Subcutaneous abdominal adipose tissue (tissue), 5 donors: ENCODE data around the gene ARHGAP29.

Experiments
- H3K27ac ChIP-seq: one replicate; pipeline ENCODE4 v1.7.0; 2013; ENCODE audit warnings: low read depth, mild to moderate bottlenecking, inconsistent platforms, low read length, moderate library complexity
- H3K27me3 ChIP-seq, 5 donors: one replicate each; pipeline ENCODE4 v1.7.0; 2013; ENCODE audit warnings: low read length in 5 of 5, inconsistent platforms in 1 of 5; ENCODE audit not compliant: control insufficient read depth in 5 of 5, insufficient read depth in 4 of 5
- H3K36me3 ChIP-seq, 5 donors: one replicate each; pipeline ENCODE4 v1.7.0; 2013; ENCODE audit warnings: low read length in 5 of 5; ENCODE audit not compliant: control insufficient read depth in 5 of 5, insufficient read depth in 5 of 5
- H3K4me1 ChIP-seq, 5 donors: one replicate each; pipeline ENCODE4 v1.7.0; 2013; ENCODE audit warnings: low read length in 5 of 5, mild to moderate bottlenecking in 3 of 5, moderate library complexity in 1 of 5; ENCODE audit not compliant: control insufficient read depth in 5 of 5, insufficient read depth in 5 of 5
- H3K4me3 ChIP-seq, 5 donors: one replicate each; pipeline ENCODE4 v1.7.0; 2013; ENCODE audit warnings: low read length in 5 of 5, low read depth in 1 of 5
- H3K9ac ChIP-seq, 5 donors: one replicate each; pipeline ENCODE4 v1.7.0; 2013; ENCODE audit warnings: low read length in 5 of 5, mild to moderate bottlenecking in 4 of 5, moderate library complexity in 3 of 5
- H3K9me3 ChIP-seq, 5 donors: one replicate each; pipeline ENCODE4 v1.7.0; 2013; ENCODE audit warnings: low read length in 5 of 5; ENCODE audit not compliant: control insufficient read depth in 5 of 5
- donor health status: healthy.
- donor health status: healthy.
- donor health status: healthy.
- donor health status: healthy.
- donor health status: healthy.

Gene ARHGAP29

DNA sequence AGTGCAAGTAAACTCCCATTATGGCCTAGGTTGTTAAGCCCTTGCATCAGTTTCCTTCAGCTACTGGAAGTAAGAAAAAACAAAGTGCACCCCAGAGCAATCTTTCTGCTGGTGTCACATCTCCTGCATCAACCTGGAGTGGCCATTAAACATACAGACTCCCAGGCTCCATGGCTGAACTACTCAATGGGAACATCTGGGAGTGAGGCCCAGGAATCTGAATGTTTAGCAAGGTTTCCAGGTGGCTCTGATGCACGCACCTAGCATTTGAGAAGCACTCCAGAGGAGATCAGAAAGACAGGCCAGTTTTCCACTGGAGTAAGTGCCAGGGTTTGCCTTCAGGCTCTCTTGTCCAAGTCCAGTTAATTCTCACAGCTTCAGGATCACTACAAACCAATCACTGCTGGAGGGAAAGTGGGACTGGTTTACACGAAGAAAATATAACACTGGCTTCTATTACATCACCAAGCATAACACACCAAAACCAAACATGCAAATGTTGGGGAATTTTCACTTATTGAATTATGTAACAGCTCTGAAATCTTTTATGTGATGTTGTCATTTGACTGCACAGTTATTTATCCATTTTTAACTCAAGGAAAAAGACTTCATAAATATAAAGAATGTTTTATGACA lies 94.1 kb downstream of the ARHGAP29 start:
- H3K27me3 ChIP-seq, result no peaks in the 10 kb centered on the region
- no peaks in the 10 kb centered on the region for H3K36me3 ChIP-seq
- H3K4me3 ChIP-seq, result no peak overlapping the region
- no peaks in the 10 kb centered on the region for H3K9me3 ChIP-seq
- no peak overlapping the region for H3K9ac ChIP-seq
- H3K27ac ChIP-seq, result no peak overlapping the region
- peaks cover 0 to 10% (median 0%) of the 10 kb centered on the region in 5 donors for H3K4me1 ChIP-seq

DNA sequence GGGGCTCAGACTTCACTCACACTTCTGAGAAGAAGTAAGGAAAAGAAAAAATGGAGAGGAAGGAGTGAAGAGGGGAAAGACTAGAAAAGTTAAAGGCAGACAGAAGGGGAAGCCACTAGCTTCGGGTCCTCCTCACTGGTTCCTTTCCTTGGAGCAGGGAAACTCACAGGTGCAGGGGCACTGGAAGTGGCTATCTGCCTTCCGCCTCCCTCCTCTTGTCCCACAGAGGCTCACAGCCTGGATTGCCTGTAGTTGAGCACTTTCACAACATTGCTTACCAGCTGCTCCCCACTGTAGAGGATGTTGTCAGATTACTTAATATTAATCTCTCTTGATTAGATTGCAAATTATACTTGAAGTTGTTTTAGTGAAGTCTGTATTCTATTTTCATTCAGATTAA lies 94.8 kb downstream of the ARHGAP29 start:
- H3K4me1 ChIP-seq, result peaks cover 0 to 10% (median 0%) of the 10 kb centered on the region in 5 donors
- no peaks in the 10 kb centered on the region for H3K36me3 ChIP-seq
- H3K27me3 ChIP-seq, result no peaks in the 10 kb centered on the region
- no peak overlapping the region for H3K4me3 ChIP-seq
- H3K9ac ChIP-seq, result no peak overlapping the region
- H3K27ac ChIP-seq, result no peak overlapping the region
- H3K9me3 ChIP-seq, result no peaks in the 10 kb centered on the region

DNA sequence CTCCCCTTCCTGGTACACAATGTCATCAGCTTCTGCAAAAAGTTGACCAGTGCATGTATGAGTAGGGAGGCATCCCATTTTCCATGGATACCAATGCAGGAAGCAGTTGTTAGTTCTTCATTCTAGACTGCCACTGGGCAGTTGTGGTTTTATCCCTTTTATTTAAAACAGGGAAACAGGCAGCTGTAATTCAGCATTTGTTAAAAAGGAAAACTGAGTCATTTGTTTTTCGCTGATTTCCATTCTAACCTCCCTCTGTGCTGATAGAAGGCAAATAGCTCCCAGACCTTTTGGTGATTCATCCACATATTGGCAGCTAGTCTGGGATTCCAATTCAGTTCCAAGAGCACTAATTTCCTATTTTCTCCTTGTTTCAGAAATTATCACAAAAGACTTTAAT lies 95.4 kb downstream of the ARHGAP29 start:
- Histone ChIP-seq H3K36me3 (no peaks in the 10 kb centered on the region), H3K4me3 (no peak overlapping the region), H3K4me1 (peaks cover 0 to 10% (median 0%) of the 10 kb centered on the region in 5 donors), H3K27me3 (no peaks in the 10 kb centered on the region), H3K9ac (no peak overlapping the region), H3K9me3 (no peaks in the 10 kb centered on the region), H3K27ac (no peak overlapping the region)

- no peak overlapping the region for H3K9ac ChIP-seq
- H3K36me3 ChIP-seq, result no peaks in the 10 kb centered on the region
- no peak overlapping the region for H3K4me3 ChIP-seq
- H3K27me3 ChIP-seq, result no peaks in the 10 kb centered on the region
- H3K27ac ChIP-seq, result no peak overlapping the region
- H3K4me1 ChIP-seq, result no peaks in the 10 kb centered on the region
- H3K9me3 ChIP-seq, result no peaks in the 10 kb centered on the region
Measured at GRCh38 chr1:94132111-94132510, 105.3 kb downstream of the ARHGAP29 start.

- Histone ChIP-seq H3K4me1 (peaks cover 0 to 6% (median 3%) of the 10 kb centered on the region in 5 donors), H3K27ac (no peak overlapping the region), H3K36me3 (no peaks in the 10 kb centered on the region), H3K4me3 (no peak overlapping the region), H3K27me3 (no peaks in the 10 kb centered on the region), H3K9me3 (no peaks in the 10 kb centered on the region), H3K9ac (no peak overlapping the region)
Measured at GRCh38 chr1:94130851-94131595, 106.4 kb downstream of the ARHGAP29 start.

GRCh38 chr1:94126651-94127050 lies 110.7 kb downstream of the ARHGAP29 start:
- Histone ChIP-seq H3K27me3 (peaks cover 0 to 4% (median 0%) of the 10 kb centered on the region in 5 donors), H3K9ac (no peak overlapping the region), H3K4me3 (no peak overlapping the region), H3K27ac (no peak overlapping the region), H3K9me3 (no peaks in the 10 kb centered on the region), H3K4me1 (peaks cover 0 to 8% (median 5%) of the 10 kb centered on the region in 5 donors), H3K36me3 (no peaks in the 10 kb centered on the region)

DNA sequence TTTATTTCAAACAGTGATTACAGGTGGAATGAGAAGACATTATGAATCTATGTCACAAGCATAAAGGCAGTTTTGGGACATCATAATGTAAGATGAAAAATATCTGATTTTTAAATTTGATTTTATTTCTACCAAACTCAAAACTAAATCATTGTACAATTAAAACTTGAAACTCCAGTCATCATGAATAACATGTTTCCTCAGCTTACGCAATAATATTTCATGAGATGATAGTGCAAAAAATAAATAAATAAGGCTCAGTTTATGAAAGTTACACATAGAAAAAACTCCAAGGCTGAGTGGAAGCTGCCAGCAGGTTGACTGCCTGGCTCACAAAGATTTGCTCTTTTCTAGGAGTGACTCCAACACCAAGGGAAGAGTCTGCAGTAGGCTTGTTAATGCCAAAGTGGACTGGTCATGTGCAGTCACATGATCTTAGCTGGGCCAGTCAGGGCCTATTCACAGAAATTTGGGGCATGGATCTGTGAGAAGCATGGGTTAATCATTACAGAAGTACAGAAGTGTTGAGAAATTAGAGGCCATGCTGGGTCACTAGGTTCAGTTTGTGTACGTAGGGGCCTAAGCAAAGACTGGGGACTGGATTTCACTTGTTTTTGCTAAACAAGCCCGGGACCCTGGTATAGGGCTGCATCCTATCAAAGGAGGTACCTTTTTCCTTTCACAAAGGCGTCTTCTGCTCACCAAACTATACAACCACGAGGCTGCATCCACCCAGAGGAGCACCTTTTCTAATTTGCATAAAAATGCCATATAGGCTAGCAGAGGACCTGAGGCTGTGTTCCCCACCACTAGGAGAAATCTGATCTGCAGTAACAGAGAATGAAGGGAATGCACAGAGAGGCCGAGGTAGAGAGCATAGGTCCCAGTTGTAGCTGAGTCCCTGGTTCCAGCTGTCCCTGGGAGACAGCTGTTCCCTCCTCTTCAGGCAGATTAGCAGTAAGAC lies 111.6 kb downstream of the ARHGAP29 start:
- H3K4me1 ChIP-seq, result peaks cover 0 to 8% (median 5%) of the 10 kb centered on the region in 5 donors
- no peaks in the 10 kb centered on the region for H3K9me3 ChIP-seq
- no peak overlapping the region for H3K9ac ChIP-seq
- H3K4me3 ChIP-seq, result no peak overlapping the region
- no peak overlapping the region for H3K27ac ChIP-seq
- H3K36me3 ChIP-seq, result no peaks in the 10 kb centered on the region
- peaks cover 0 to 4% (median 0%) of the 10 kb centered on the region in 5 donors for H3K27me3 ChIP-seq

GRCh38 chr1:94124538-94124937 lies 112.8 kb downstream of the ARHGAP29 start:
- peaks cover 0 to 4% (median 0%) of the 10 kb centered on the region in 5 donors for H3K27me3 ChIP-seq
- no peak overlapping the region for H3K4me3 ChIP-seq
- H3K9ac ChIP-seq, result no peak overlapping the region
- no peaks in the 10 kb centered on the region for H3K36me3 ChIP-seq
- H3K4me1 ChIP-seq, result peaks cover 0 to 8% (median 5%) of the 10 kb centered on the region in 5 donors
- no peak overlapping the region for H3K27ac ChIP-seq
- no peaks in the 10 kb centered on the region for H3K9me3 ChIP-seq

- no peaks in the 10 kb centered on the region for H3K36me3 ChIP-seq
Measured at GRCh38 chr1:94122201-94122970, 115.0 kb downstream of the ARHGAP29 start.

More at GRCh38 chr1:94122201-94122970, 115.0 kb downstream of the ARHGAP29 start:
- Histone ChIP-seq H3K27ac (no peak overlapping the region), H3K27me3 (peaks cover 0 to 4% (median 0%) of the 10 kb centered on the region in 5 donors), H3K4me3 (no peak overlapping the region), H3K9ac (no peak overlapping the region), H3K9me3 (no peaks in the 10 kb centered on the region), H3K4me1 (peaks cover 0 to 16% (median 11%) of the 10 kb centered on the region in 5 donors)
